K562 (cell line): Measurements from ENCODE around the gene UBE3B. TPM values are rescaled to one million over a fixed set of nuclear protein-coding genes. Genes with fewer than 3 reads are reported as not detected.

Experiments
- ATAC-seq: fragments of 200-7000 bp; cut with Tn5 transposase; 3 replicates; pipeline ENCODE4 v1.9.1; 2020; ENCODE audit warnings: moderate library complexity
- BruUV-seq: library from RNA; stranded (reverse); fragments of 400-500 nt; replicated peaks from 2 replicates; lab custom pipeline; 2021; lab: Mats Ljungman, UMichigan
- CTCF ChIA-PET: fragments of 300-600 bp; formaldehyde crosslinking; extraction: SDS; loops from one replicate; lab custom pipeline; 2021; ENCODE audit warnings: low intra/inter-chr PET ratio; lab: Yijun Ruan, JAX
- POLR2A ChIA-PET: fragments of 300-600, 350-650 bp; sonication (Branson Sonifier 250); formaldehyde crosslinking; extraction: SDS; loops from one replicate; lab custom pipeline; 2021; ENCODE audit warnings: antibody characterized with exemption, inconsistent platforms; lab: Yijun Ruan, JAX
- DNase-seq, 4 experiments: peaks; one replicate each; pipeline versions ENCODE4 v3.0.0 to v3.0.0-alpha.2; 2011 to 2018; ENCODE audit warnings: low spot score in 3 of 4, mixed read lengths in 3 of 4; ENCODE audit errors: extremely low read depth in 1 of 4
- FAIRE-seq: peaks from 2 replicates; lab custom pipeline; 2011; peaks lifted over from hg19 to GRCh38; lab: Jason Lieb, UNC
- H2AFZ ChIP-seq: 2 replicates; pipeline ENCODE4 v1.6.0; 2011; ENCODE audit warnings: low read depth, low read length, control low read depth, inconsistent platforms
- H3K27ac ChIP-seq: fragments of 200-600 bp; 3 replicates; pipeline ENCODE4 v1.8.0; 2011; ENCODE audit warnings: low read depth, mild to moderate bottlenecking, control low read depth, inconsistent platforms, low read length, moderate library complexity, mixed read lengths; ENCODE audit errors: extremely low read depth
- H3K27me3 ChIP-seq, 2 experiments: fragments of 300-600 bp in 1 of 2; 2 replicates in 1 of 2; 3 replicates in 1 of 2; pipeline versions ENCODE4 v1.6.0 to v1.8.0; 2011; ENCODE audit warnings: inconsistent platforms in 2 of 2, low read length in 2 of 2, mild to moderate bottlenecking in 1 of 2, mixed read lengths in 1 of 2, moderate library complexity in 1 of 2; ENCODE audit not compliant: control insufficient read depth in 2 of 2, insufficient read depth in 2 of 2
- H3K36me3 ChIP-seq: fragments of 300-600 bp; 3 replicates; pipeline ENCODE4 v1.8.0; 2011; ENCODE audit warnings: mild to moderate bottlenecking, low read length, inconsistent platforms; ENCODE audit not compliant: control insufficient read depth, insufficient read depth
- H3K4me1 ChIP-seq, 2 experiments: fragments of 200-600 bp in 1 of 2; replicated peaks in 1 of 2; 2 replicates in 1 of 2; 3 replicates in 1 of 2; pipeline versions ENCODE4 v1.5.1 to v1.8.0; 2011; ENCODE audit warnings: inconsistent platforms in 2 of 2, low read length in 2 of 2, mild to moderate bottlenecking in 1 of 2, mixed read lengths in 1 of 2, moderate library complexity in 1 of 2; ENCODE audit not compliant: control insufficient read depth in 2 of 2, insufficient read depth in 2 of 2
- H3K4me2 ChIP-seq: 2 replicates; pipeline ENCODE4 v1.6.1; 2011; ENCODE audit warnings: low read length, control low read depth, inconsistent platforms, mixed read lengths; ENCODE audit not compliant: insufficient read depth
- H3K4me3 ChIP-seq: fragments of 200-600 bp; sonication (generic), shearing (Covaris generic); 2 replicates; pipeline ENCODE4 v1.5.1; 2016; ENCODE audit warnings: control low read depth, inconsistent platforms
- H3K79me2 ChIP-seq: fragments of 200-600 bp; 3 replicates; pipeline ENCODE4 v1.8.0; 2011; ENCODE audit warnings: low read length, inconsistent platforms; ENCODE audit not compliant: control insufficient read depth, insufficient read depth
- H3K9ac ChIP-seq, 2 experiments: 2 replicates each; pipeline versions ENCODE4 v1.6.0 to v1.6.1; 2011; ENCODE audit warnings: low read depth in 2 of 2, low read length in 2 of 2, control low read depth in 1 of 2, inconsistent platforms in 1 of 2, mild to moderate bottlenecking in 1 of 2, mixed read lengths in 1 of 2; ENCODE audit not compliant: insufficient read depth in 1 of 2
- H3K9me1 ChIP-seq: one replicate; pipeline ENCODE4 v1.6.0; 2011; ENCODE audit warnings: inconsistent platforms, mild to moderate bottlenecking, low read length, moderate library complexity; ENCODE audit not compliant: control insufficient read depth, insufficient read depth
- H3K9me3 ChIP-seq: replicated peaks from 2 replicates; pipeline ENCODE4 v1.5.1; 2011; ENCODE audit warnings: low read depth, low read length, inconsistent platforms; ENCODE audit not compliant: control insufficient read depth, insufficient read depth
- H4K20me1 ChIP-seq: replicated peaks from 2 replicates; pipeline ENCODE4 v1.6.1; 2011; ENCODE audit warnings: low read length, inconsistent platforms, mixed read lengths; ENCODE audit not compliant: control insufficient read depth, insufficient read depth
- CBX8 ChIP-seq: fragments of 200-600 bp; sonication (generic); IDR thresholded peaks from 2 replicates; pipeline ENCODE4 v1.6.1; 2012; ENCODE audit warnings: borderline replicate concordance, mixed run types, low read depth, mild to moderate bottlenecking, moderate library complexity, mixed read lengths, low read length, control low read depth, inconsistent platforms; ENCODE audit not compliant: poor library complexity, severe bottlenecking; ENCODE audit errors: extremely low read depth
- CREM ChIP-seq: IDR thresholded peaks from 2 replicates; pipeline ENCODE4 v1.6.1; 2014; ENCODE audit warnings: antibody characterized with exemption, low read depth
- HCFC1 ChIP-seq: IDR thresholded peaks from 2 replicates; pipeline ENCODE4 v1.6.1; 2012; ENCODE audit warnings: low read depth, low read length, improper control_type of control experiment
- HMG20A ChIP-seq: fragments of 450-650 bp; formaldehyde crosslinking; conservative IDR thresholded peaks from 2 replicates; pipeline ENCODE4 v1.4.0; 2020; ENCODE audit warnings: mild to moderate bottlenecking, mixed read lengths
- MAFG ChIP-seq: fragments of 450-650 bp; conservative IDR thresholded peaks from 2 replicates; pipeline ENCODE4 v1.6.1; 2016; ENCODE audit warnings: missing genetic modification characterization, missing compliant biosample characterization
- MAFK ChIP-seq: IDR thresholded peaks from 2 replicates; pipeline ENCODE4 v1.6.1; 2011; ENCODE audit warnings: low read length, improper control_type of control experiment
- NEUROD1 ChIP-seq: fragments of 150-350 bp; IDR thresholded peaks from 2 replicates; pipeline ENCODE4 v1.6.1; 2014; ENCODE audit warnings: borderline replicate concordance, low read length, low read depth; ENCODE audit not compliant: partially characterized antibody
- POLR2G ChIP-seq: fragments of 200-400 bp; formaldehyde crosslinking; IDR thresholded peaks from 2 replicates; pipeline ENCODE4 v1.6.1; 2017; ENCODE audit warnings: low read depth, mild to moderate bottlenecking, antibody characterized with exemption, low read length, moderate library complexity
- SIX5 ChIP-seq, 2 experiments: IDR thresholded peaks; 2 replicates each; pipeline ENCODE4 v1.6.1; 2011; ENCODE audit warnings: low read length in 2 of 2, borderline replicate concordance in 1 of 2, low read depth in 1 of 2, mild to moderate bottlenecking in 1 of 2, moderate library complexity in 1 of 2; ENCODE audit not compliant: insufficient read depth in 1 of 2
- ZBED1 ChIP-seq: IDR thresholded peaks from 2 replicates; pipeline ENCODE4 v1.6.1; 2014
- ZNF23 ChIP-seq: fragments of 250-450 bp; sonication (Bioruptor Pico); IDR thresholded peaks from 2 replicates; pipeline ENCODE4 v1.4.0; 2020; ENCODE audit warnings: mild to moderate bottlenecking
- ZNF347 ChIP-seq: fragments of 450-650 bp; formaldehyde crosslinking; IDR thresholded peaks from 2 replicates; pipeline ENCODE4 v1.4.0; 2020; ENCODE audit warnings: low read depth, mild to moderate bottlenecking, moderate library complexity
- ZNF445 ChIP-seq: fragments of 250-450 bp; sonication (Bioruptor Pico); IDR thresholded peaks from 2 replicates; pipeline ENCODE4 v1.4.0; 2020; ENCODE audit warnings: low read depth, mild to moderate bottlenecking, moderate library complexity
- ZNF561 ChIP-seq: fragments of 450-650 bp; formaldehyde crosslinking; conservative IDR thresholded peaks from 2 replicates; pipeline ENCODE4 v1.4.0; 2020; ENCODE audit warnings: mild to moderate bottlenecking, moderate library complexity
- ZNF707 ChIP-seq: fragments of 250-450 bp; sonication (Bioruptor Pico); conservative IDR thresholded peaks from 2 replicates; pipeline ENCODE4 v1.8.0; 2022; ENCODE audit warnings: inconsistent platforms, mild to moderate bottlenecking, moderate library complexity
- WGBS: fragments of 100-300 bp; shearing (Covaris generic); methylation state at CpG from one replicate; pipeline ENCODE4 v1.1.6; 2016; ENCODE audit warnings: low coverage, mixed read lengths; ENCODE audit not compliant: insufficient coverage; ENCODE audit errors: missing lambda C conversion rate; 5-methylcytosine and 5-hydroxymethylcytosine counted together
- in situ Hi-C: fragments of 300-500 bp; cut with MboI; formaldehyde crosslinking; loops from 4 replicates; pipeline ENCODE4 v1.15.0; 2018; ENCODE audit warnings: inconsistent platforms, mixed read lengths
- intact Hi-C: fragments of 100-400 bp; cut with micrococcal nuclease; formaldehyde crosslinking; loops from 2 replicates; pipeline ENCODE4 v1.14.2; 2022
- polyA plus RNA-seq, 8 experiments: library from polyadenylated mRNA; depleted of rRNA in 4 of 8; stranded (reverse) in 5 of 8; unstranded in 3 of 8; fragments of >200 nt; fragmentation: Nextera tagmentation in 2 of 8; fragmentation: Illumina TruSeq in 1 of 8; extraction: Ambion mirVana in 2 of 8; extraction: Trizol in 1 of 8; gene quantifications; 2 replicates each; pipeline versions ENCODE4 v1.2.1 to v1.2.3, GENCODE V29; 2011 to 2014; ENCODE audit warnings: inconsistent platforms in 1 of 8, missing spikeins in 1 of 8
- total RNA-seq, 7 experiments: library from RNA; depleted of rRNA in 6 of 7; stranded (reverse); fragments of >200 nt in 6 of 7; fragmentation: Illumina TruSeq in 2 of 7; extraction: Trizol in 2 of 7; gene quantifications; 2 replicates each; pipeline versions ENCODE4 v1.2.1 to v1.2.3, GENCODE V29; 2011 to 2021; ENCODE audit warnings: low replicate concordance in 1 of 7
- TF ChIP-seq, protein P1 (sequence below): sonication (generic); formaldehyde crosslinking; IDR thresholded peaks from 2 replicates; pipeline ENCODE4 v1.8.0; 2022; ENCODE audit warnings: mild to moderate bottlenecking, missing genetic modification reagents, borderline replicate concordance
- TF ChIP-seq, protein P2 (sequence below): fragments of 250-450 bp; sonication (Bioruptor Pico); IDR thresholded peaks from 2 replicates; pipeline ENCODE4 v1.4.0; 2020; ENCODE audit warnings: mild to moderate bottlenecking, moderate library complexity, borderline replicate concordance

UBE3B gene
- total and polyA plus RNA-seq, 9 of the 15 experiments (the other 6 are each of a cell fraction or from before 2014, with no cell fraction given) = 7.6 to 23.6 (median 15.5) TPM

DNA sequence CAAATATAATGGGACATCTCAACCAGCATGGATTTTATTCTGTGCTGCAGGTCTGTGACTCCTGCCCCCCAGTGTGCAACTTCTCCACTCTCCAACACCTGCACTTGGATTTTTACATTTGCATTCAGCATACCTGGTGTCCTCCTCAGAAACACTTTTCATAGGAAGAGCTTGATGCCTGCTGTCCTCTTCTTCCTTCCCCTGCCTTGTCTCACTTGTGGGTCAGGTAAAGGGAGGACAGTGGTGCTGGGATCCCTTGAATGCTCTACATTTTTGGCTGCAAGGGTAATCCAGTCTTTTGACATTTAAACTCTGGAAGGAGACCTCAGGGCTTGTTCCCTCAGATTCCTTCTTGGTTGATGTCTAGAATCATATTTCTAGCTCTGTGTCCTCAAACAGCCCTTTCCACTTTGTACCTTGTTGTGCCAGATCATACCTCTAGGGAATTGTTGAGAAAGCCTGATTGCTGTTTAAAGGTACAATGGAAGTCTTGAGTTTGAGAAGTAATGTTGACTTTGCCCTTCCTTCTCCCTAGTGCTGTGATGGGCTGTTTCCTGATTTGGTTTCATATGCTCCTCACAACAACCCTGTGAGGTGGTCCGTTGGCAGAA, 12.6 kb downstream of the UBE3B start:
- Histone ChIP-seq H3K4me3 (no peak overlapping the region), H3K9ac (no peak overlapping the region), H3K9me1 (no peaks in the 10 kb centered on the region), H3K4me1 (no peaks in the 10 kb centered on the region), H3K36me3 (peaks cover 80% of the 10 kb centered on the region), H3K9me3 (no peaks in the 10 kb centered on the region; the same call in 1 of the 2 replicates), H3K4me2 (no peak overlapping the region), H3K27ac (no peak overlapping the region), H3K27me3 (no peaks in the 10 kb centered on the region), H3K79me2 (no peaks in the 10 kb centered on the region), H2AFZ (no peak overlapping the region), H4K20me1 (no peaks in the 10 kb centered on the region)
- DNase-seq (no peak), ATAC-seq (no peak), FAIRE-seq (no peak)
- in situ Hi-C loops = no loop called here
- WGBS = 80% methylated on average over 1 of the region's 1 CpG
- intact Hi-C loops = no loop called here
- POLR2A ChIA-PET = interaction anchor here (0.9 kb wide), 1 partner anchor 29 kb away, joined by 3 read pairs; no protein-coding TSS in a partner anchor
- CTCF ChIA-PET = no interaction called here
- BruUV-seq = no TSS peak
- TF ChIP-seq ZNF23 (CRISPR knock-in tag) (no peak), MAFG (tag) (no peak), MAFK (no peak), ZBED1 (no peak), HMG20A (CRISPR knock-in tag) (no peak), NEUROD1 (no peak), ZNF561 (CRISPR knock-in tag) (no peak), CREM (no peak), SIX5 (IDR thresholded peaks at IDR 0.05; ENCODE audit: borderline replicate concordance in 1 of 2, insufficient read depth in 1 of 2, low read depth in 1 of 2, low read length in 2 of 2) (no peak), ZNF445 (no peak), CBX8 (no peak), POLR2G (no peak), ZNF347 (no peak), ZNF707 (CRISPR knock-in tag) (no peak), HCFC1 (no peak)
- TF ChIP-seq, protein P1, sequence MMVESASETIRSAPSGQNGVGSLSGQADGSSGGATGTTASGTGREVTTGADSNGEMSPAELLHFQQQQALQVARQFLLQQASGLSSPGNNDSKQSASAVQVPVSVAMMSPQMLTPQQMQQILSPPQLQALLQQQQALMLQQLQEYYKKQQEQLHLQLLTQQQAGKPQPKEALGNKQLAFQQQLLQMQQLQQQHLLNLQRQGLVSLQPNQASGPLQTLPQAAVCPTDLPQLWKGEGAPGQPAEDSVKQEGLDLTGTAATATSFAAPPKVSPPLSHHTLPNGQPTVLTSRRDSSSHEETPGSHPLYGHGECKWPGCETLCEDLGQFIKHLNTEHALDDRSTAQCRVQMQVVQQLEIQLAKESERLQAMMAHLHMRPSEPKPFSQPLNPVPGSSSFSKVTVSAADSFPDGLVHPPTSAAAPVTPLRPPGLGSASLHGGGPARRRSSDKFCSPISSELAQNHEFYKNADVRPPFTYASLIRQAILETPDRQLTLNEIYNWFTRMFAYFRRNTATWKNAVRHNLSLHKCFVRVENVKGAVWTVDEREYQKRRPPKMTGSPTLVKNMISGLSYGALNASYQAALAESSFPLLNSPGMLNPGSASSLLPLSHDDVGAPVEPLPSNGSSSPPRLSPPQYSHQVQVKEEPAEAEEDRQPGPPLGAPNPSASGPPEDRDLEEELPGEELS = no peak
- TF ChIP-seq, protein P2, sequence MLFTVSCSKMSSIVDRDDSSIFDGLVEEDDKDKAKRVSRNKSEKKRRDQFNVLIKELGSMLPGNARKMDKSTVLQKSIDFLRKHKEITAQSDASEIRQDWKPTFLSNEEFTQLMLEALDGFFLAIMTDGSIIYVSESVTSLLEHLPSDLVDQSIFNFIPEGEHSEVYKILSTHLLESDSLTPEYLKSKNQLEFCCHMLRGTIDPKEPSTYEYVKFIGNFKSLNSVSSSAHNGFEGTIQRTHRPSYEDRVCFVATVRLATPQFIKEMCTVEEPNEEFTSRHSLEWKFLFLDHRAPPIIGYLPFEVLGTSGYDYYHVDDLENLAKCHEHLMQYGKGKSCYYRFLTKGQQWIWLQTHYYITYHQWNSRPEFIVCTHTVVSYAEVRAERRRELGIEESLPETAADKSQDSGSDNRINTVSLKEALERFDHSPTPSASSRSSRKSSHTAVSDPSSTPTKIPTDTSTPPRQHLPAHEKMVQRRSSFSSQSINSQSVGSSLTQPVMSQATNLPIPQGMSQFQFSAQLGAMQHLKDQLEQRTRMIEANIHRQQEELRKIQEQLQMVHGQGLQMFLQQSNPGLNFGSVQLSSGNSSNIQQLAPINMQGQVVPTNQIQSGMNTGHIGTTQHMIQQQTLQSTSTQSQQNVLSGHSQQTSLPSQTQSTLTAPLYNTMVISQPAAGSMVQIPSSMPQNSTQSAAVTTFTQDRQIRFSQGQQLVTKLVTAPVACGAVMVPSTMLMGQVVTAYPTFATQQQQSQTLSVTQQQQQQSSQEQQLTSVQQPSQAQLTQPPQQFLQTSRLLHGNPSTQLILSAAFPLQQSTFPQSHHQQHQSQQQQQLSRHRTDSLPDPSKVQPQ = no peak
